ELF-1 (cell line): ENCODE data around the gene ANKRD55.
"Not testable (repeated sequence)": the region's sequence is repeated elsewhere in the genome, so short reads cannot be mapped to it uniquely, and the experiment has no call there.

Experiments
- DNase-seq: peaks from one replicate; pipeline ENCODE4 v3.0.0-alpha.2; 2016; ENCODE audit warnings: low read depth, low spot score

The ANKRD55 gene

DNA sequence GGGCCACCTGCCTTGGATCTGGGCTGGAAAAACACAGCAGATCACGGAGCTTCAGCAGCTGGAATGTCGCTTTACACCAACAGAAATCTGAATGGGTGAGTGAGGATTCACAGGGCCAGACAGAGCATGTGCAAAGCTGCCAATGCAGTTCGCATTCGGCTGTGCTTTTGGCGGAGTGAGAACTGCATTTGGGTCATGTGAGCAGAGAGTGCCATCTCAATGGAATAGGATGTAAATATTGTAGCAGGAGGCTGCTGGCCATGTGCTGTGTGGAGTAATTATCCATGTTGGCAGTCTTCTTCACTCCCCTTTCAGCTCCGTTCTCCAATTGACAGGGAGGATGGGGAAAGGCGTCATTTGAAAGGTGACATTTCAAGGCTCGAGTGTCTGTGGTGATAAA lies at the start of gene ANKRD55:
Gene ANKRD55 (minus strand): TSS at position 101 of the 400 bp plus-strand sequence. CDS start 417 bp downstream, outside the sequence.
- DNase-seq = no peak

- no peak for DNase-seq
Measured at GRCh38 chr5:56282216-56282615, 49.1 kb upstream of the ANKRD55 start.

DNA sequence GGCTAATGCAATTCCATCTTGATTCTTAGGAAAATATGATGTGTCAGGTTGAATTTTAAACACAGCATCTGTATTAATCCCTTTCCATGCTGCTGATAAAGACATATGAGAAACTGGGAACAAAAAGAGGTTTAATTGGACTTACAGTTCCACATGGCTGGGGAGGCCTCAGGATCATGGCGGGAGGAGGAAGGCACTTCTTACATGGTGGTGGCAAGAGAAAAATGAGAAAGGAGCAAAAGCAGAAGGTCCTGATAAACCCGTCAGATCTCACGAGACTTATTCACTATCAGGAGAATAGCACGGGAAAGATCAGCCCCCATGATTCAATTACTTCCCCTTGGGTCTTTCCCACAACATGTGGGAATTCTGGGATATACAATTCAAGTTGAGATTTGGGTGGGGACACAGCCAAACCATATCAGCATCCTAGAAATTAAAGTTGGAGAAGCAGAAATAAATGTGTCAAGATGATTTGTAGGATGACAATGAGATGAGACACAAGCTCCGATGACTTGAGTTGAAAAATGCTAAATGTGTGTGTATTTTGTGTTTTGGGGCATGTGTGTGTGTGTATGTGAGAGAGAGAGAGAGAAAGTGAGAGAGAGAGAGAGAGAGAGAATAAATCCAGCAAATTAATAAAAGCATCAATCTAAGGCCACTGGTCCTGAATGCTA lies 48.5 kb upstream of the ANKRD55 start:
- DNase-seq = no peak

- no peak for DNase-seq
Measured at GRCh38 chr5:56279979-56280378, 46.8 kb upstream of the ANKRD55 start.

DNA sequence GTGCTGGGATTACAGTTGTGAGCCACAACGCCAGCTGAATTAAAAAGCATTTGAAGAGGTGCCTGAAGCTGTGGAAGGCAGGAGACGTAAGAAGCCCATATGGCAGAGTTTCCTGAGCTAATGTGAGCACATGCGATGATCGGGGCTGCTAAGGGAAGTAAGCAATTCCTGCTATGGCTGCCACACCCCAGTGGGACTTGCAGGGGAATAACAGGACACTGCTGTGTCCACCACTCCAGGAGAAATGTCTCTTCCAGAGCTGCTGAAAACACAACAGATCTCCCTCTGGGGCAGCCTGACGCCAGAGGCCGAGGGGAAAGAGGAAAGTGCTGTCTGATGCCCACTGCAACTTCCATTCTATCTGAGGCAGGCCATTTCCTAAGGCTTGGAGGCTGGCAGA lies 46.2 kb upstream of the ANKRD55 start:
- DNase-seq = no peak

DNA sequence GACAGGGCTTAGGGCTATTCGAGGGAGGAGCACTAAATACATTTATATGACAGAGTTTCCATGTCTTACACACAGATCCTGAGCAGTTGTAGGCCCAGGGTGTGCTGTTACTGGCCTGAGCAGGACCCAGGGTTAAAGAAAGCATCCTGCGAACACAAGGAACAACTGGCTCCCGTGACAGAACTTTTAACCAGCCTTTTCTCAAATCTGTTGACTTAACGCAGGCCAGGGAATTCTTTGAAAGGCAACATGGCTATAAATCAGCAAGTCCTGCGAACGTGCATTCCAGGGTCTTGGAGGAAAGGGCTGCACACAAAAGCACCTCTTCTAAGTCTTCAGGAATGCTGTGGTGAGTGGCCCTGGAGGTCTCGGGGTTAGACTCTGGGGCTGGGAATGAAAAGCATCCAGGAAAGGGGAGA lies 45.2 kb upstream of the ANKRD55 start:
- DNase-seq = peak; percentile 84

GRCh38 chr5:56277573-56277972 lies 44.4 kb upstream of the ANKRD55 start:
- no peak for DNase-seq

DNA sequence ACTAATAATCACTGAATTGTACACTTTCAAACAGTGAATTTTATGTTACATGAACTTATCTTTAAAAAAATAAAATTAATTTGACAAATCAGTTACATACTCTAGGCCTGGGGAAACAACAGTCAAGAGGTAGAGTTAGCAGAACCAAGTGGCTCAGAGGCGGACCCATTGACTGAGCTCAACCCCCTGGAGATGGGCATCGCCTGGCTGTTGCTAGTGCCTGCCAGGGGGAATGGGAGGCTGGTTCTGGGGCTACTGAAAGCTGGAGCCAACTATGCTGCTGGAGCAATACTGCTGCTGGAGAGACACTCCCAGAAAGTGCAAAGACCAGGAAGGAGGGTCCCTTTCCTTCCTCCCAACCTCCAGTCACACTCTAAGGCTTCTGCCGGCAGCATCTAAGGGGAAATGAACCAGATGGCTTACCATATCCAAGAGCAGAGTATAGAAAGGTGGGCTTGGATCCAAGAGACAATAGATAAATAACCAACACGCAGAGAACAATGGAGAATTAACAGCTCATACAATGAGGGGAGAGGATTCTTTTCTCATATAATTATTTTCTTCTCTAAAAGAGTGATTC lies 40.3 kb upstream of the ANKRD55 start:
- no peak for DNase-seq

GRCh38 chr5:56272765-56273164 lies 39.6 kb upstream of the ANKRD55 start:
- DNase-seq = no peak

DNA sequence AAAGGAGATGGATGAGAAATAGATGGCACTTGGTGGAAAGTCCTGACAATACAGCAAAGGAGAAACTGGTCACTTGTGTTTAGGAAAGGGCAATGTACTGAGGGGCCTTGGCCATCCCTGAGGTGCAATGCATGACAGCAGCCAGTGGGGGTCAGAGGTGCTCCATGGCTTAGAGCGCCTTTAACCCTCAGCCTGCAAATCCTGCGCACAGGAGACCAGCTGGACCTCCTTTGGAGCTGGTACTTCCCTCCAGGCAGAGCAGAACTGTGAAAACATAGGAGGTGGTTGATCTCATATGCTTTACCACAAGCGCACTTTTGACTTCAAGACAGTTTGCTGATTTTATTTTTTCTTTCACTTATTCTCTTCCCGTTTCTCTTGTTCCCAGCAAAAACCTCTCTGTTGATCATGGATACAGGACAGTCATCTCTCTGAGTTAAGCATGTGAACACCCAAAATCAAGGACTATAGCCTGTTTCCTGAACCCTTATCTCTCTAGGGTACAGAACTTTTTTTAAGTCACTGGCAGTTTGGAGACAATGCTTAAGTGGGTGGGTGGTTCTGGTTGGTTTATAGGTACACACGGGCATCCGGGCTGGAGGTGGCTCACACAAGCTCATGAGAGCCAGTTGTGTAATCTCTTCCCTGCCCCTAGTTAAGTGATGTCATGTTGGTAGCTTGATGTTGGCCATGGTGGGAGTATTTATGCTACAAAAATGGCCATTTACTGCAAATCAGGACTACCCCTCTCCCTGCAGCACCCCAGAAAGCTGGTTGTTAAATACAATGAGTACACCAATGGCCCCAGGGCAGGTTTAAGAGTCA lies 37.6 kb upstream of the ANKRD55 start:
- peak; percentile 94 for DNase-seq

DNA sequence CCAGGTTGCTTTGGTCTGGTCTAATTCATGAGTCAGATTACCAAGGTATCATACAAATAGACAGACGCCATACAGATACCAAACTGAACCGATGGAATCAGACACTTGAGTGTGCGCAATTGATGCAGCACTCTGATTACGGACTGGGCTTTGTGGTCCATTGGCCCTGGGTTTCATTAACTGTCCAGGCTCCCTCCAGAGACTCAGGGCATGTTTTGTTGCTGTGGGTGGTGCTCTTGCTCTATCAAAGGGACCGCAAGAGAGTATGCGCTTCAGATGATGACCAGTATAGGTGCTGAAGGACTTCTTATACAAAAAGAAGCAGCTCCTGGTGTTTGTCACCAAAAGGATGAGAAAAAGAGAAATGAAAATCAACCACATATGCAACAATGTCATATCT lies 36.9 kb upstream of the ANKRD55 start:
- no peak for DNase-seq

DNA sequence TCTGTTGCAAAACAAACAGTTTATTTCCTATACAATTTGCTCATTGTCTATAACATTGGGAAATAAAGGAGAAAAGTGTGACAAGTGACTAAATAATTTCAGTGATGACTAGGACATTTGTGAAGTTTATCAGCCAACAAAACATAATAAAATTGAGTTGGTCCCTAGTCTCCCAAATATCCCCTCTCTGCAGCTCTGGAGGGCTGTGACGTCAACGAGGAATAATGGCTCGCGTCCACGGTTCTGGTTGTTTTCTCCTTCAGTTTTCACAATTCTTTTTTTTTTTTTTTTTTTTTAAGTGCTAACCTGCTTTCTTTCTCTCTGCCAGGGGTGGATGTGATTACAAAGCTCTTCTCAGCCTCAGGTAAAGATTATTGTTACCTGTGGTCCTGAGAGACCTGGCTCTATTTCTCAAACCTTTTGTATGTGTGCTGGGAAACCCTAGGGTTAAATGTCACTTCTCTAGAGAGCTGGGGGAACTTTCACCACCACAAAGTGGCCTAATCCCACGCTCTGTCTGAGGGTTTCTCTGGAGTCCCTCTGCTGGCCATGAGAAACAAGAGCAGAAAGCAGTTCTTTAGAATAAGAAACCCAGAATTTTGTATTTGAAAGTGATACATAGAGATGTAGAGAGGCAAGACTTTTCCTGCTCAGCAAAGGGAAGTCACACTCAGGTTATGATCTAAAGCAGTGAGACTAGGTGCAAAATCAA lies 36.2 kb upstream of the ANKRD55 start:
- DNase-seq = peak; percentile 44

- not testable (repeated sequence) for DNase-seq
Measured at GRCh38 chr5:56268707-56269106, 35.6 kb upstream of the ANKRD55 start.

DNA sequence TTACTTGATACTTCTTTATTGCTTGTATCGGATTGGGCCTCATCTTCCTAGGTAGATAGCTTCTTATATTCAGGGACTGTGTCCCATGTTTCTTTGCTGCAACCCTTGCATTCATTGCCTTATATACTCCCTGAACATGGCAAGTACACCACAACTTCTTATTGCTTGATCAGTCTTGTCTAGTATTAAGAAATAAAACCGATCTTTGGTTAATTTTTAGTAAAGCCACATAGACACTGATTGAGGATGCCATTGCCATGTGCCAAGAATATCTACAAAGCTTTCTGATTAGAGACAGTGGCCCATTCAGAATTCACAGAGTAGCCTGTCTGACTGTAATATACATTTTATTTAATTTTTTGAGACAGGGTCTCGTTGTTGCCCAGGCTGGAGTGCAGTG lies 34.7 kb upstream of the ANKRD55 start:
- no peak for DNase-seq

- peak; percentile 84 for DNase-seq
Measured at GRCh38 chr5:56264417-56265025, 31.4 kb upstream of the ANKRD55 start.

DNA sequence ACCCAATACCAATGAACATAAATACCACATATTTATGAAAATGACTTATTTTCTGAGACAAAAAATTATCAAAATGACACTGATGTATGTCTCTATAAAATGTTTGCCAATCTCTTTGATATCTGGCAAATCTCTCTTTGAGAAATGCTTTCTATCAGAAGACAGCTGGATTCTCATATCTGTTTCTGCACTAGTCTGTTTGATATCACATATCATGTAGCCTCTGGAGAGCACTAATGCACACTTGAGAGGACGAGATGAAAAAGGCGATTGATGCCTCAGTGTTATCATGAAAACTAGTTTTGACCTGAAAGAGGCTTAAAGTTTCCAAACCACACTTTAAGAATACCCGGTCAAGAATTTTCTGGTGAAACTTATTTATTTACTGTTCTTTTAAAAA lies 29.1 kb upstream of the ANKRD55 start:
- no peak for DNase-seq

DNA sequence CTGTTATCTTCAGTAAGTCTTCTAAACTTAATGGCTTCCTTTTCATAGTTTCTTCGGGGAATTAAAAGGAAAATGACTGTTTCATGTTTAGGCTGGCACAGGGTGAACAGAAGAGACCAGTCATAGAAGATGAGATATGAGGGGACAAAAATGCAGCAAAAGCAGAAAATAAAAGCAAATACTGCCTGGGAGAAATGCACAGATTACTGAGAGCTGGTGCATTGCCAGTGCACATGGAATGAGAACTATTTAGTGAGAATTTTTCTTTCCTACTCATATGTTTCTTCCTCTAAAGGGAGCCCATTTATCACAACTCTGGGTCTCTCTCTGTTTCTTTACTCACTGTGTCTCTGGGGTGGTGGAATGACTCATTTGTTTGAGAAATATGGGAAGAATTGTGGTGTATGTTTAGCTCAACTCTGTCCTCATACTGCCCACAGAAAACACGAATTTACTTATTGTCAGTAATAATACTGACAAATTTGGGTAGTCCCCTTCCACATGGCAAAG lies 25.9 kb upstream of the ANKRD55 start:
- no peak for DNase-seq

DNA sequence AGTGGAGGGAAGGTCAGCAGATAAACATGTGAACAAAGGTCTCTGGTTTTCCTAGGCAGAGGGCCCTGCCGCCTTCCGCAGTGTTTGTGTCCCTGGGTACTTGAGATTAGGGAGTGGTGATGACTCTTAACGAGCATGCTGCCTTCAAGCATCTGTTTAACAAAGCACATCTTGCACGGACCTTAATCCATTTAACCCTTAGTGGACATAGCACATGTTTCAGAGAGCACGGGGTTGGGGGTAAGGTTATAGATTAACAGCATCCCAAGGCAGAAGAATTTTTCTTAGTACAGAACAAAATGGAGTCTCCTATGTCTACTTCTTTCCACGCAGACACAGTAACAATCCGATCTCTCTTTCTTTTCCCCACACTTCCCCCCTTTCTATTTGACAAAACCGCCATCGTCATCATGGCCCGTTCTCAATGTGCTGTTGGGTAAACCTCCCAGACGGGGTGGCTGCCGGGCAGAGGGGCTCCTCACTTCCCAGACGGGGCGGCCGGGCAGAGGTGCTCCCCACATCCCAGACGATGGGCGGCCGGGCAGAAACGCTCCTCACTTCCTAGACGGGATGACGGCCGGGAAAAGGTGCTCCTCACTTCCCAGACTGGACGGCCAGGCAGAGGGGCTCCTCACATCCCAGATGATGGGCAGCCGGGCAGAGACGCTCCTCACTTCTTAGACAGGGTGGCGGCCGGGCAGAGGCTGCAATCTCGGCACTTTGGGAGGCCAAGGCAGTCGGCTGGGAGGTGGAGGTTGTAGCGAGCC lies 24.8 kb upstream of the ANKRD55 start:
- DNase-seq = not testable (repeated sequence)

DNA sequence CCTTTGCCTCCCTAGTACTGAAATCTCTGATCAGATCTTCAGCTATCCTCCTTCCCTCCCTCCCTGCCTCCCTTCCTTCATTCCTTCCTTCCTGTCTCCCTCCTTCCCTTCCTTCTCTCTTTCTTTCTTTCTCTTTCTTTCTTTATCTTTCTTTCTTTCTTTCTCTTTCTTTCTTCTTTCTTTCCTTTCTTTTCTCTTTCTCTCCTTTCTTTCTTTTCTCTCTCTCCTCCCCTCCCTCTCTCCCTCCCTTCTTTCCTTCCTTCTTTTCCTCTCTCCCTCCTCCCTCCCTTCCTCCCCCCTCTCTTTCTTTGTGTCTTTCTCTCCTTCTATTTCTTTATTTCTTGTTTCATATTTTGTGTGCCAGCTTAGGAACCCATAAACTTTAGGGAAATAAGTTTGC lies 23.9 kb upstream of the ANKRD55 start:
- DNase-seq = no peak

DNA sequence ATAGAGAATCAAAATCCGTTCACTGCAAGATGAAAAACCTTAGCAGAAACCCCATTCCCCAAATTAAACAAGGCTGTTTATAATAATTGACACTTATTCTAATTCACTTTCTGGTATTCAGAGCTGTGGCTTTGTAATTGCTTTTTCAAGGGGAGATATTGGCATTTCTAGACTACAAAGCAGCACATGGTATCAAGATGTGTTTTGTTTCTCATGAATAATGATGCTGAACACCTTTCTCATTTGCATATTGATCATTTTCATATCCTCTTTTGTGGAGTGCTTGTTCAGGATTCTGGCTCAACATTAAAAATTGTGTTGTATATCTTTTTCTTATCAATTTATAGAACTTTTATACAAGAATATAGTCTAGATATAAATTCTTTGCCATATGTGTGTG lies 22.4 kb upstream of the ANKRD55 start:
- DNase-seq = no peak

DNA sequence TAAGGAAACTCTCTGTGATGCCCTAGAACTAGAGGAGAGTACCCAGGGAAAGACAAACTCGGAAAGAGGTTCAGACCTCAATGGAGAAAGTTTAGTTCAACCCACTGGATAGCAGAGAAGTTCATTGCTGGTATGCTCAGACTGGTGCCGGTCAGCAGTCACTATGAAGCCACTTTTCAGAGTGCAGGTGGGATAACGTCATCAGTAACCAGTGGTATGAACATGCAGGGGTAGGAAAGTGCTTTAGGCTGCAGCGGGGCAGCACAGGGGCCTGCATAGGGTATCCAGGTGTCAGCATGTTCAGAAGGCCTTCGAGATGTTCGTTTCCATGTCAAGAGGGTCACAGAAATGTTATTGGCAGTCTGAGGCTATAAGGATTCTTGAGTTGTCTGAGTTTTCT lies 20.8 kb upstream of the ANKRD55 start:
- DNase-seq = no peak
